Peyer's patch (tissue), 4 donors: ENCODE data around the gene SLFN13. TPM values are rescaled to one million over a fixed set of nuclear protein-coding genes. Genes with fewer than 3 reads are reported as not detected.
"Not testable (repeated sequence)": the region's sequence is repeated elsewhere in the genome, so short reads cannot be mapped to it uniquely, and the experiment has no call there.

Experiments used
- DNase-seq, 3 donors: peaks; one replicate each; pipeline ENCODE4 v3.0.0-alpha.2; 2017 to 2019
- H3K27ac ChIP-seq, 4 donors: fragments of 200-600 bp; sonication (generic); one replicate each; pipeline ENCODE4 v1.5.1; 2016 to 2019
- H3K27me3 ChIP-seq, 2 donors: fragments of 200-600 bp; sonication (generic); one replicate each; pipeline ENCODE4 v1.5.1; 2019
- H3K36me3 ChIP-seq, 3 donors: fragments of 200-600 bp; sonication (generic); one replicate each; pipeline ENCODE4 v1.5.1; 2016 to 2019
- H3K4me1 ChIP-seq, 4 donors: fragments of 200-600 bp; sonication (generic); one replicate each; pipeline ENCODE4 v1.5.1; 2016 to 2019
- H3K4me3 ChIP-seq, 4 donors: fragments of 200-600 bp; sonication (generic); 1 replicate in 3 of 4; 2 replicates in 1 of 4; pipeline ENCODE4 v1.5.1; 2016 to 2019; ENCODE audit warnings: mild to moderate bottlenecking in 1 of 4
- H3K9me3 ChIP-seq, 4 donors: fragments of 200-600 bp; sonication (generic); one replicate each; pipeline ENCODE4 v1.5.1; 2016 to 2019; ENCODE audit warnings: mild to moderate bottlenecking in 1 of 4
- POLR2A ChIP-seq, 2 donors: fragments of 450-650 bp; IDR thresholded peaks; one replicate each; pipeline ENCODE4 v1.5.1; 2017; ENCODE audit warnings: antibody characterized with exemption in 2 of 2, mild to moderate bottlenecking in 2 of 2, moderate library complexity in 2 of 2
- total RNA-seq, 4 donors: library from RNA; depleted of rRNA; stranded (reverse); fragments of >200 nt; gene quantifications; one replicate each; pipeline ENCODE4 v1.1.0, GENCODE V29; 2016
- TF ChIP-seq, protein P1 (sequence below), 6 experiments: fragments of 450-650 bp in 4 of 6; fragments of 200-600 bp in 2 of 6; sonication (generic) in 1 of 6; IDR thresholded peaks; one replicate each; pipeline ENCODE4 v1.5.1; 2017 to 2019; ENCODE audit warnings: antibody characterized with exemption in 6 of 6, mild to moderate bottlenecking in 3 of 6, moderate library complexity in 1 of 6

SLFN13 gene
- total RNA-seq, 4 donors from 2014 or later: 2.8 to 24.8 (median 4.2) TPM

DNA sequence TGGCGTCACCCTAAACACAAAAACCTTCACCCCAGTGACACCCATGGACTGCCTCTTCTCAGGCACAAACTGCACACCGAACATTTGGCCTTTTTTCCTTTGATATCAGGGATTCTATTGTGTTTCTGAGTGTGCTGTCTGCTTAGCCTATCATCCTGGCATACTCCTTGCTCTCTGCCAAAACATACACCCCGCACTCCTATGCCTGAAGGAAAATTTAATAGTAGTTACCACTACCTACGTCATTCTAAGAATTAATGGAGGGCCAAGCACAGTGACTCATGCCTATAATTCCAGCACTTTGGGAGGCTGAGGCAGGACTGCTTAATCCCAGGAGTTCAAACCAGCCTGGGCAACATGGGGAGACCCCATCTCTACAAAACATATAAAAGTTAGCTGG lies 19.9 kb upstream of the SLFN13 start:
- Histone ChIP-seq H3K4me3 (no peak overlapping the region), H3K27me3 (no peaks in the 10 kb centered on the region), H3K36me3 (no peaks in the 10 kb centered on the region), H3K9me3 (no peaks in the 10 kb centered on the region), H3K27ac (no peak overlapping the region), H3K4me1 (no peaks in the 10 kb centered on the region)
- no peak for TF ChIP-seq POLR2A (IDR thresholded peaks at IDR 0.05)
- TF ChIP-seq, protein P1, sequence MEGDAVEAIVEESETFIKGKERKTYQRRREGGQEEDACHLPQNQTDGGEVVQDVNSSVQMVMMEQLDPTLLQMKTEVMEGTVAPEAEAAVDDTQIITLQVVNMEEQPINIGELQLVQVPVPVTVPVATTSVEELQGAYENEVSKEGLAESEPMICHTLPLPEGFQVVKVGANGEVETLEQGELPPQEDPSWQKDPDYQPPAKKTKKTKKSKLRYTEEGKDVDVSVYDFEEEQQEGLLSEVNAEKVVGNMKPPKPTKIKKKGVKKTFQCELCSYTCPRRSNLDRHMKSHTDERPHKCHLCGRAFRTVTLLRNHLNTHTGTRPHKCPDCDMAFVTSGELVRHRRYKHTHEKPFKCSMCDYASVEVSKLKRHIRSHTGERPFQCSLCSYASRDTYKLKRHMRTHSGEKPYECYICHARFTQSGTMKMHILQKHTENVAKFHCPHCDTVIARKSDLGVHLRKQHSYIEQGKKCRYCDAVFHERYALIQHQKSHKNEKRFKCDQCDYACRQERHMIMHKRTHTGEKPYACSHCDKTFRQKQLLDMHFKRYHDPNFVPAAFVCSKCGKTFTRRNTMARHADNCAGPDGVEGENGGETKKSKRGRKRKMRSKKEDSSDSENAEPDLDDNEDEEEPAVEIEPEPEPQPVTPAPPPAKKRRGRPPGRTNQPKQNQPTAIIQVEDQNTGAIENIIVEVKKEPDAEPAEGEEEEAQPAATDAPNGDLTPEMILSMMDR (IDR thresholded peaks at IDR 0.05): no peak
- no peak for DNase-seq

DNA sequence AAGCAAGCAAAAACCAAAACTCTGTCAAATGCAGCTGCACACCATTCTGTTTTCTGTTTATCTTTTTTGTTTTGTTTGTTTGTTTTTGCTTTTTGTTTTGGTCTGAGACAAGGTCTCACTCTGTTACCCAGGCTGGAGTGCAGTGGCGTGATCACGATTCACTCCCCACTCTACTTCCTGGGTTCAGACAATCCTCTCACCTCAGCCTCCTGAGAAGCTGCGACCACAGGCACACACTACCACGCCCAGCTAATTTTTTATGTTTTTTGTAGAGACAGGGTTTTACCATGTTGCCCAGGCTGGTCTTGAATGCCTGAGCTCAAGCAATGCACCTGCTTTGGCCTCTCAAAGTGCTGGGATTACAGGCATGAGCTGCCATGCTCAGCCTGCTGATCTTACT lies 19.3 kb upstream of the SLFN13 start:
- Histone ChIP-seq H3K27me3 (no peaks in the 10 kb centered on the region), H3K36me3 (no peaks in the 10 kb centered on the region), H3K27ac (no peak overlapping the region), H3K9me3 (no peaks in the 10 kb centered on the region), H3K4me1 (no peaks in the 10 kb centered on the region), H3K4me3 (no peak overlapping the region)
- TF ChIP-seq POLR2A (IDR thresholded peaks at IDR 0.05): no peak
- TF ChIP-seq, protein P1 (IDR thresholded peaks at IDR 0.05): no peak
- DNase-seq: no peak

- DNase-seq: peak; percentile 77 to 95 (median 89)
- Histone ChIP-seq H3K27ac (peak overlapping the region in 3 of 4 donors; percentile 21 to 68 (median 34)), H3K4me1 (peaks cover 0 to 7% (median 1%) of the 10 kb centered on the region in 4 donors), H3K4me3 (peak overlapping the region; percentile 7 to 44 (median 33)), H3K9me3 (no peaks in the 10 kb centered on the region), H3K27me3 (no peaks in the 10 kb centered on the region), H3K36me3 (no peaks in the 10 kb centered on the region)
- no peak for TF ChIP-seq POLR2A (IDR thresholded peaks at IDR 0.05)
- TF ChIP-seq, protein P1 (IDR thresholded peaks at IDR 0.05): no peak
These were observed 11.8 kb upstream of the SLFN13 start for GRCh38 chr17:35460354-35460851.

DNA sequence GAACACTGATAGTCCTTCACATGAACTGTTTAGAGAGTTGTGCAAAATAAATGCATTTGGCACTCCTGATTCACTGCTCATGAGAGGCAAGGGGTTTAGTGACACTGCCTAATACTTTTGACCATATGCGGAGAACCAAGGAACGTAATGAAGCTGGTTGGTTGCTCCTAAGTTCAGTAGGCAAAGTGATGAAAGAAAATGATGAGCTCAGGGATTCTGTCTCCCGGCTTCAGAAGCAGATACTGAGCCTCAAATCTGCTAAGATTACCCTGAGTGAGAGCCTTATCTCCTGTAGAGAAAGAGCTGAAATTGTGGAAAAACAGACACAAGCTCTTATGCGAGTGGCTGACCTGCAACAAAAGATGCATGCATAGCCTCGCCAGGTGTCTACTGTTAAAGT lies 5.5 kb upstream of the SLFN13 start:
- H3K9me3 ChIP-seq: not testable (repeated sequence)

DNA sequence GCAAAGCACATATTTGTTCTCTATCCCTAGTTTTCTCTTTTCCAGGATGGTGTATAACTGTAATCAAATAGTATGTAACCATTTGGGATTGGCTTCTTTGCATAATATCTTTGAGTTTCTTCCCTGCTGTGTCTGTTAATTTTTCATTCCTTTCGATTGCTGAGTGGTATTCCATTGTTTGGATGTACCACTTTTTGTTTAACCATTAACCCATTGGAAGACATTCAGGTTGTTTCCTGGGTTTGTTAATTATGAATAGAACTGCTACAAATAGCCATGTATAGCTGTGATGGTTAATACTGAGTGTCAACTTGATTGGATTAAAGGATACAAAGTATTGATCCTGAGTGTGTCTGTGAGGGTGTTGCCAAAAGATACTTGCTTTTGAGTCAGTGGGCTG lies 4.6 kb upstream of the SLFN13 start:
- no peak for TF ChIP-seq POLR2A (IDR thresholded peaks at IDR 0.05)
- TF ChIP-seq, protein P1 (IDR thresholded peaks at IDR 0.05): no peak
- Histone ChIP-seq H3K4me1 (peaks cover 0 to 4% (median 0%) of the 10 kb centered on the region in 4 donors), H3K4me3 (no peak overlapping the region), H3K9me3 (no peaks in the 10 kb centered on the region), H3K27ac (no peak overlapping the region), H3K36me3 (no peaks in the 10 kb centered on the region), H3K27me3 (peaks cover 0 to 3% of the 10 kb centered on the region in 2 donors)
- no peak for DNase-seq

More for the DNA sequence above, 5.5 kb upstream of the SLFN13 start:
- H3K27ac ChIP-seq, H3K36me3 ChIP-seq, H3K4me3 ChIP-seq, H3K4me1 ChIP-seq, H3K27me3 ChIP-seq, DNase-seq: not testable (repeated sequence)

DNA sequence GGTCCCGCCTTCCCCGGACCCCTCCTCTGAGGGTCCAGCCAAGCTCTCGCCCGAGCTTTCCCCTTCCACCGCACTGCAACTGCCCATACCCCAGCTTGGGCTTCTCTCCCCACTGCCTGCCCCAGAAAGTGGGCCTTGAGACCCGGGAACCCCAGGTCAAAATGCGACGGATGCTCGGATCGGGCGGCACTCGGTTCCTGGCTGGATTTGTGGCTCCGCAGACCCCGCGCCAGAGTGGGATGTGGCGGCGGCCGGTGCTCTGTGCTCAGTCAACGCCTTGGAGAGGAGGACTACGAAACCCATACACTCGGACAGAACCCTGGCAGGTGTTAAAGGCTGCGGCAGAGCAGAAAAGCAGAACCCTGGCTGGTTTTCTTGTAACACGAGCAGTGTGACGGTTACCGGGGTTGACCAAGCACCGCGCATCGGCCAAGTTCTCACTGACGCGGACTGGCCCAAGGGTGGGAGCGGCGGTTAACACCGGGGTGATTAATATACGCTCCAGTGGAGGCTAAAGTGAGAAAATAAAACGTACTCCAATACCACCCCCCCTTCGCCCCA lies 885 bp upstream of the SLFN13 start:
- Histone ChIP-seq H3K36me3 (no peaks in the 10 kb centered on the region), H3K27me3 (peaks cover 0 to 3% of the 10 kb centered on the region in 2 donors), H3K9me3 (no peaks in the 10 kb centered on the region), H3K4me3 (peak overlapping the region; percentile 39 to 62 (median 46)), H3K27ac (peak overlapping the region in 1 of 4 donors; percentile 86), H3K4me1 (peaks cover 0 to 4% (median 0%) of the 10 kb centered on the region in 4 donors)
- no peak for TF ChIP-seq POLR2A (IDR thresholded peaks at IDR 0.05)
- TF ChIP-seq, protein P1 (IDR thresholded peaks at IDR 0.05): no peak
- peak in 2 of 3 donors; percentile 53 to 69 for DNase-seq
